ENCODE data around the gene ASRGL1. TPM values are rescaled to one million over a fixed set of nuclear protein-coding genes. Genes with fewer than 3 reads are reported as not detected.
"Not testable (repeated sequence)": the region's sequence is repeated elsewhere in the genome, so short reads cannot be mapped to it uniquely, and the experiment has no call there.

Gene ASRGL1
- total RNA-seq, 2 donors from 2014 or later: 0.74 to 7.0 TPM

GRCh38 chr11:62378459-62379063 lies 41.3 kb downstream of the ASRGL1 start:
- not testable (repeated sequence) for H3K36me3 ChIP-seq; H3K4me3 ChIP-seq; DNase-seq (ENCODE audit: low spot score); H3K27me3 ChIP-seq; H3K4me1 ChIP-seq; H3K27ac ChIP-seq; H3K9me3 ChIP-seq
- TF ChIP-seq CTCF (IDR thresholded peaks at IDR 0.05): peak; percentile 40 to 73

GRCh38 chr11:62379586-62379985 lies 42.3 kb downstream of the ASRGL1 start:
- not testable (repeated sequence) for H3K9me3 ChIP-seq, H3K27ac ChIP-seq, H3K4me3 ChIP-seq, H3K27me3 ChIP-seq, H3K36me3 ChIP-seq, H3K4me1 ChIP-seq
- DNase-seq (ENCODE audit: low spot score): peak; percentile 32

- H3K4me1 ChIP-seq; H3K9me3 ChIP-seq; DNase-seq (ENCODE audit: low spot score); H3K27me3 ChIP-seq; H3K4me3 ChIP-seq; H3K27ac ChIP-seq; H3K36me3 ChIP-seq: not testable (repeated sequence)
- peak; percentile 76 to 93 for TF ChIP-seq CTCF (IDR thresholded peaks at IDR 0.05)
These were observed 43.6 kb downstream of the ASRGL1 start for GRCh38 chr11:62380821-62381245.

GRCh38 chr11:62383822-62384221 lies 46.6 kb downstream of the ASRGL1 start:
- no peak for TF ChIP-seq CTCF (IDR thresholded peaks at IDR 0.05)
- DNase-seq (ENCODE audit: low spot score): no peak
- H3K4me1 ChIP-seq: peaks cover 0 to 8% of the 10 kb centered on the region in 2 donors
- H3K27me3 ChIP-seq: no peaks in the 10 kb centered on the region
- H3K4me3 ChIP-seq: no peak overlapping the region
- no peak overlapping the region for H3K27ac ChIP-seq
- no peaks in the 10 kb centered on the region for H3K36me3 ChIP-seq
- H3K9me3 ChIP-seq: no peaks in the 10 kb centered on the region

GRCh38 chr11:62386083-62386482 lies 48.8 kb downstream of the ASRGL1 start:
- not testable (repeated sequence) for H3K4me1 ChIP-seq; H3K27me3 ChIP-seq; H3K9me3 ChIP-seq; H3K4me3 ChIP-seq; DNase-seq (ENCODE audit: low spot score); H3K36me3 ChIP-seq; H3K27ac ChIP-seq

GRCh38 chr11:62387381-62387780 lies 50.1 kb downstream of the ASRGL1 start:
- DNase-seq (ENCODE audit: low spot score): no peak
- Histone ChIP-seq H3K36me3 (no peaks in the 10 kb centered on the region), H3K4me3 (no peak overlapping the region), H3K27me3 (no peaks in the 10 kb centered on the region), H3K9me3 (no peaks in the 10 kb centered on the region), H3K4me1 (no peaks in the 10 kb centered on the region), H3K27ac (no peak overlapping the region)
- TF ChIP-seq CTCF (IDR thresholded peaks at IDR 0.05): no peak

GRCh38 chr11:62388999-62389398 lies 51.8 kb downstream of the ASRGL1 start:
- Histone ChIP-seq H3K4me3 (no peak overlapping the region), H3K4me1 (no peaks in the 10 kb centered on the region), H3K9me3 (no peaks in the 10 kb centered on the region), H3K27ac (no peak overlapping the region), H3K36me3 (no peaks in the 10 kb centered on the region), H3K27me3 (no peaks in the 10 kb centered on the region)
- no peak for TF ChIP-seq CTCF (IDR thresholded peaks at IDR 0.05)
- DNase-seq (ENCODE audit: low spot score): no peak
